K562 (cell line): ENCODE results near the gene LRRC27. TPM values are rescaled to one million over a fixed set of nuclear protein-coding genes. Genes with fewer than 3 reads are reported as not detected.
A peak's percentile ranks its signal among the peaks of the same experiment; 100 is the strongest.

Experiments used
- ATAC-seq: fragments of 200-7000 bp; cut with Tn5 transposase; 3 replicates; pipeline ENCODE4 v1.9.1; 2020; ENCODE audit warnings: moderate library complexity
- BruUV-seq: library from RNA; stranded (reverse); fragments of 400-500 nt; replicated peaks from 2 replicates; lab custom pipeline; 2021; lab: Mats Ljungman, UMichigan
- CTCF ChIA-PET: fragments of 300-600 bp; formaldehyde crosslinking; extraction: SDS; loops from one replicate; lab custom pipeline; 2021; ENCODE audit warnings: low intra/inter-chr PET ratio; lab: Yijun Ruan, JAX
- POLR2A ChIA-PET: fragments of 300-600, 350-650 bp; sonication (Branson Sonifier 250); formaldehyde crosslinking; extraction: SDS; loops from one replicate; lab custom pipeline; 2021; ENCODE audit warnings: antibody characterized with exemption, inconsistent platforms; lab: Yijun Ruan, JAX
- DNase-seq, 4 experiments: peaks; one replicate each; pipeline versions ENCODE4 v3.0.0 to v3.0.0-alpha.2; 2011 to 2018; ENCODE audit warnings: low spot score in 3 of 4, mixed read lengths in 3 of 4; ENCODE audit errors: extremely low read depth in 1 of 4
- FAIRE-seq: peaks from 2 replicates; lab custom pipeline; 2011; peaks lifted over from hg19 to GRCh38; lab: Jason Lieb, UNC
- H2AFZ ChIP-seq: 2 replicates; pipeline ENCODE4 v1.6.0; 2011; ENCODE audit warnings: low read depth, low read length, control low read depth, inconsistent platforms
- H3K27ac ChIP-seq: fragments of 200-600 bp; 3 replicates; pipeline ENCODE4 v1.8.0; 2011; ENCODE audit warnings: low read depth, mild to moderate bottlenecking, control low read depth, inconsistent platforms, low read length, moderate library complexity, mixed read lengths; ENCODE audit errors: extremely low read depth
- H3K27me3 ChIP-seq, 2 experiments: fragments of 300-600 bp in 1 of 2; 2 replicates in 1 of 2; 3 replicates in 1 of 2; pipeline versions ENCODE4 v1.6.0 to v1.8.0; 2011; ENCODE audit warnings: inconsistent platforms in 2 of 2, low read length in 2 of 2, mild to moderate bottlenecking in 1 of 2, mixed read lengths in 1 of 2, moderate library complexity in 1 of 2; ENCODE audit not compliant: control insufficient read depth in 2 of 2, insufficient read depth in 2 of 2
- H3K36me3 ChIP-seq: fragments of 300-600 bp; 3 replicates; pipeline ENCODE4 v1.8.0; 2011; ENCODE audit warnings: mild to moderate bottlenecking, low read length, inconsistent platforms; ENCODE audit not compliant: control insufficient read depth, insufficient read depth
- H3K4me1 ChIP-seq, 2 experiments: fragments of 200-600 bp in 1 of 2; replicated peaks in 1 of 2; 2 replicates in 1 of 2; 3 replicates in 1 of 2; pipeline versions ENCODE4 v1.5.1 to v1.8.0; 2011; ENCODE audit warnings: inconsistent platforms in 2 of 2, low read length in 2 of 2, mild to moderate bottlenecking in 1 of 2, mixed read lengths in 1 of 2, moderate library complexity in 1 of 2; ENCODE audit not compliant: control insufficient read depth in 2 of 2, insufficient read depth in 2 of 2
- H3K4me2 ChIP-seq: 2 replicates; pipeline ENCODE4 v1.6.1; 2011; ENCODE audit warnings: low read length, control low read depth, inconsistent platforms, mixed read lengths; ENCODE audit not compliant: insufficient read depth
- H3K4me3 ChIP-seq: fragments of 200-600 bp; sonication (generic), shearing (Covaris generic); 2 replicates; pipeline ENCODE4 v1.5.1; 2016; ENCODE audit warnings: control low read depth, inconsistent platforms
- H3K79me2 ChIP-seq: fragments of 200-600 bp; 3 replicates; pipeline ENCODE4 v1.8.0; 2011; ENCODE audit warnings: low read length, inconsistent platforms; ENCODE audit not compliant: control insufficient read depth, insufficient read depth
- H3K9ac ChIP-seq, 2 experiments: 2 replicates each; pipeline versions ENCODE4 v1.6.0 to v1.6.1; 2011; ENCODE audit warnings: low read depth in 2 of 2, low read length in 2 of 2, control low read depth in 1 of 2, inconsistent platforms in 1 of 2, mild to moderate bottlenecking in 1 of 2, mixed read lengths in 1 of 2; ENCODE audit not compliant: insufficient read depth in 1 of 2
- H3K9me1 ChIP-seq: one replicate; pipeline ENCODE4 v1.6.0; 2011; ENCODE audit warnings: inconsistent platforms, mild to moderate bottlenecking, low read length, moderate library complexity; ENCODE audit not compliant: control insufficient read depth, insufficient read depth
- H3K9me3 ChIP-seq: replicated peaks from 2 replicates; pipeline ENCODE4 v1.5.1; 2011; ENCODE audit warnings: low read depth, low read length, inconsistent platforms; ENCODE audit not compliant: control insufficient read depth, insufficient read depth
- H4K20me1 ChIP-seq: replicated peaks from 2 replicates; pipeline ENCODE4 v1.6.1; 2011; ENCODE audit warnings: low read length, inconsistent platforms, mixed read lengths; ENCODE audit not compliant: control insufficient read depth, insufficient read depth
- CBX8 ChIP-seq: fragments of 200-600 bp; sonication (generic); IDR thresholded peaks from 2 replicates; pipeline ENCODE4 v1.6.1; 2012; ENCODE audit warnings: borderline replicate concordance, mixed run types, low read depth, mild to moderate bottlenecking, moderate library complexity, mixed read lengths, low read length, control low read depth, inconsistent platforms; ENCODE audit not compliant: poor library complexity, severe bottlenecking; ENCODE audit errors: extremely low read depth
- EHMT2 ChIP-seq: fragments of 450-650 bp; IDR thresholded peaks from 2 replicates; pipeline ENCODE4 v1.6.1; 2018; ENCODE audit warnings: antibody characterized with exemption
- FOXA1 ChIP-seq: fragments of 450-650 bp; IDR thresholded peaks from 2 replicates; pipeline ENCODE4 v1.6.1; 2016; ENCODE audit warnings: mild to moderate bottlenecking, borderline replicate concordance
- HSF4 ChIP-seq: fragments of 250-450 bp; sonication (Bioruptor Pico); IDR thresholded peaks from 2 replicates; pipeline ENCODE4 v2.1.2; 2022; ENCODE audit warnings: mild to moderate bottlenecking, moderate library complexity, borderline replicate concordance
- KDM4B ChIP-seq, 2 experiments: fragments of 450-650 bp in 1 of 2; sonication (generic) in 1 of 2; IDR thresholded peaks; 2 replicates each; pipeline ENCODE4 v1.6.1; 2016 to 2017; ENCODE audit warnings: borderline replicate concordance in 2 of 2, antibody characterized with exemption in 1 of 2, low read depth in 1 of 2, mild to moderate bottlenecking in 1 of 2
- KLF13 ChIP-seq: fragments of 450-650 bp; IDR thresholded peaks from 2 replicates; pipeline ENCODE4 v1.6.1; 2016; ENCODE audit warnings: missing genetic modification characterization, low read depth, mild to moderate bottlenecking, missing compliant biosample characterization, moderate library complexity, borderline replicate concordance
- NCOA1 ChIP-seq: fragments of 450-650 bp; IDR thresholded peaks from 2 replicates; pipeline ENCODE4 v1.6.1; 2016; ENCODE audit warnings: low read depth
- POLR2H ChIP-seq: IDR thresholded peaks from 2 replicates; pipeline ENCODE4 v1.6.1; 2016; ENCODE audit warnings: missing genetic modification characterization, low read depth, mild to moderate bottlenecking, control low read depth, missing compliant biosample characterization, moderate library complexity
- SNIP1 ChIP-seq: fragments of 450-650 bp; IDR thresholded peaks from 2 replicates; pipeline ENCODE4 v1.7.1; 2017; ENCODE audit warnings: low read depth, mild to moderate bottlenecking
- ZFP1 ChIP-seq: fragments of 450-650 bp; formaldehyde crosslinking; IDR thresholded peaks from 2 replicates; pipeline ENCODE4 v1.4.0; 2020; ENCODE audit warnings: mild to moderate bottlenecking, mixed read lengths
- ZNF354B ChIP-seq: fragments of 250-450 bp; sonication (Bioruptor Pico); IDR thresholded peaks from 2 replicates; pipeline ENCODE4 v1.4.0; 2020
- ZNF764 ChIP-seq: fragments of 250-450 bp; sonication (Bioruptor Pico); IDR thresholded peaks from 2 replicates; pipeline ENCODE4 v1.4.0; 2020; ENCODE audit warnings: low read depth, mild to moderate bottlenecking, moderate library complexity
- WGBS: fragments of 100-300 bp; shearing (Covaris generic); methylation state at CpG from one replicate; pipeline ENCODE4 v1.1.6; 2016; ENCODE audit warnings: low coverage, mixed read lengths; ENCODE audit not compliant: insufficient coverage; ENCODE audit errors: missing lambda C conversion rate; 5-methylcytosine and 5-hydroxymethylcytosine counted together
- in situ Hi-C: fragments of 300-500 bp; cut with MboI; formaldehyde crosslinking; loops from 4 replicates; pipeline ENCODE4 v1.15.0; 2018; ENCODE audit warnings: inconsistent platforms, mixed read lengths
- intact Hi-C: fragments of 100-400 bp; cut with micrococcal nuclease; formaldehyde crosslinking; loops from 2 replicates; pipeline ENCODE4 v1.14.2; 2022
- polyA plus RNA-seq, 8 experiments: library from polyadenylated mRNA; depleted of rRNA in 4 of 8; stranded (reverse) in 5 of 8; unstranded in 3 of 8; fragments of >200 nt; fragmentation: Nextera tagmentation in 2 of 8; fragmentation: Illumina TruSeq in 1 of 8; extraction: Ambion mirVana in 2 of 8; extraction: Trizol in 1 of 8; gene quantifications; 2 replicates each; pipeline versions ENCODE4 v1.2.1 to v1.2.3, GENCODE V29; 2011 to 2014; ENCODE audit warnings: inconsistent platforms in 1 of 8, missing spikeins in 1 of 8
- total RNA-seq, 7 experiments: library from RNA; depleted of rRNA in 6 of 7; stranded (reverse); fragments of >200 nt in 6 of 7; fragmentation: Illumina TruSeq in 2 of 7; extraction: Trizol in 2 of 7; gene quantifications; 2 replicates each; pipeline versions ENCODE4 v1.2.1 to v1.2.3, GENCODE V29; 2011 to 2021; ENCODE audit warnings: low replicate concordance in 1 of 7
- TF ChIP-seq, protein P1 (sequence below): fragments of 450-650 bp; formaldehyde crosslinking; IDR thresholded peaks from 2 replicates; pipeline ENCODE4 v1.4.0; 2022; ENCODE audit warnings: missing genetic modification characterization
- TF ChIP-seq, protein P2 (sequence below): sonication (generic); formaldehyde crosslinking; IDR thresholded peaks from 2 replicates; pipeline ENCODE4 v1.8.1; 2023; ENCODE audit warnings: missing genetic modification reagents, mild to moderate bottlenecking, borderline replicate concordance

The LRRC27 gene
- total and polyA plus RNA-seq, 9 of the 15 experiments (the other 6 are each of a cell fraction or from before 2014, with no cell fraction given) = 0.10 to 2.7 (median 1.4) TPM

GRCh38 chr10:132383751-132384196, 51.8 kb downstream of the LRRC27 start (continued):
- TF ChIP-seq ZNF354B (no peak), POLR2H (tag) (no peak), KLF13 (tag) (no peak), HSF4 (CRISPR knock-in tag) (no peak), SNIP1 (no peak), ZFP1 (CRISPR knock-in tag) (no peak), FOXA1 (no peak)
- TF ChIP-seq, protein P1, sequence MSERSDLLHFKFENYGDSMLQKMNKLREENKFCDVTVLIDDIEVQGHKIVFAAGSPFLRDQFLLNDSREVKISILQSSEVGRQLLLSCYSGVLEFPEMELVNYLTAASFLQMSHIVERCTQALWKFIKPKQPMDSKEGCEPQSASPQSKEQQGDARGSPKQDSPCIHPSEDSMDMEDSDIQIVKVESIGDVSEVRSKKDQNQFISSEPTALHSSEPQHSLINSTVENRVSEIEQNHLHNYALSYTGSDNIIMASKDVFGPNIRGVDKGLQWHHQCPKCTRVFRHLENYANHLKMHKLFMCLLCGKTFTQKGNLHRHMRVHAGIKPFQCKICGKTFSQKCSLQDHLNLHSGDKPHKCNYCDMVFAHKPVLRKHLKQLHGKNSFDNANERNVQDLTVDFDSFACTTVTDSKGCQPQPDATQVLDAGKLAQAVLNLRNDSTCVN (CRISPR knock-in tag) = no peak

DNA sequence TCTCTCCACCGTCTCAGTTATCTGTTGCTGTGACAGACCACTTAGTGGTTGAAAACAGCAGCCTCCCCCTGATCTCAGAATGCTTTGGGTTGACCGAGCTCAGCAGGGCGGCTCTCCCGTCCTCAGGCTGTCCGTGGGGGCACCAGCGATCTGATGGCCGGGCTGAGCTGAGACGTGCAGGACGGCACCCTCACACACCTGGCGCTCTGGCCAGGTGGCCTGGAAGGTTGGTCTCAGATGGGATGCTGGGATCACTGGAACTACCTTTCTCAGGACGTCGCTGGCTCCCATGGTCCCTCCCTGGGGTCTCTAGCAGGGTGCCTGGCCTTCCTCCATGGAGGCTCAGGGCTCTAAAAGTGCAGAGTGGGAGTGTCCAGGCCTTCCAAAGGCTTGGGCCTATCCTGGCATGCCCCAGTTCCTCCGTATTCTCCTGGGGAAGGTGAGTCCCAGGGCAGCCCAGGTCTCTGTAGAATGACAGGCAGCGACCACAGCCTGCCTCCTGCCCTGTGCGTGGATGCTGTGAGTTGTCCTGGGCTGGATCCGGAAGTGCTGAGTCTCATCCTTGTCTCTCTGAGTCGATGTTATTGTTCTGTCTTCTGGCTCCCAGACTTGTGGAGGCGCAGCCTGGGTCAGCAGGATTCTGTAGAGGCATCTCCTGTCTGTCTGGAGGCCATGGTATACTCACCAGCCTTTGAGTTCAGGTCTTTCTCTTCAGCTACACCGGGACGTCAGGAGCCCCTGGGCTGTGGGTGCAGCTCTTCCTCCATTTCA, 52.8 kb downstream of the LRRC27 start:
- FAIRE-seq (no peak), DNase-seq (no peak), ATAC-seq (no peak)
- no peaks in the 10 kb centered on the region for H3K9me3 ChIP-seq
- H3K9me1 ChIP-seq = no peaks in the 10 kb centered on the region
- H4K20me1 ChIP-seq = no peaks in the 10 kb centered on the region
- no peak overlapping the region for H3K4me3 ChIP-seq
- H2AFZ ChIP-seq = peak overlapping the region; percentile 1; the same call in 1 of the 2 replicates
- H3K4me2 ChIP-seq = no peak overlapping the region
- POLR2A ChIA-PET = interaction anchor here (0.6 kb wide), 1 partner anchor 34 kb away, joined by 3 read pairs; no protein-coding TSS in a partner anchor
- intact Hi-C loops (no loop called here), in situ Hi-C loops (loop anchor here (10.0 kb wide), 1 partner anchor 250 kb away; no protein-coding TSS in a partner anchor)
- H3K27me3 ChIP-seq = peaks cover 0 to 10% of the 10 kb centered on the region in 2 experiments; a peak in 3 of 5 replicates
- peaks cover 5 to 32% of the 10 kb centered on the region in 2 experiments for H3K4me1 ChIP-seq
- no peaks in the 10 kb centered on the region for H3K79me2 ChIP-seq
- 38% methylated on average over 10 of the region's 20 CpGs for WGBS
- H3K27ac ChIP-seq = no peak overlapping the region
- no TSS peak for BruUV-seq
- CTCF ChIA-PET = no interaction called here
- no peaks in the 10 kb centered on the region for H3K36me3 ChIP-seq
- H3K9ac ChIP-seq = no peak overlapping the region
- TF ChIP-seq ZNF764 (CRISPR knock-in tag) = no peak
- no peak for TF ChIP-seq NCOA1
- TF ChIP-seq KDM4B (IDR thresholded peaks at IDR 0.05; ENCODE audit: borderline replicate concordance in 2 of 2, low read depth in 1 of 2) = no peak
- TF ChIP-seq EHMT2 = no peak
- TF ChIP-seq, protein P2, sequence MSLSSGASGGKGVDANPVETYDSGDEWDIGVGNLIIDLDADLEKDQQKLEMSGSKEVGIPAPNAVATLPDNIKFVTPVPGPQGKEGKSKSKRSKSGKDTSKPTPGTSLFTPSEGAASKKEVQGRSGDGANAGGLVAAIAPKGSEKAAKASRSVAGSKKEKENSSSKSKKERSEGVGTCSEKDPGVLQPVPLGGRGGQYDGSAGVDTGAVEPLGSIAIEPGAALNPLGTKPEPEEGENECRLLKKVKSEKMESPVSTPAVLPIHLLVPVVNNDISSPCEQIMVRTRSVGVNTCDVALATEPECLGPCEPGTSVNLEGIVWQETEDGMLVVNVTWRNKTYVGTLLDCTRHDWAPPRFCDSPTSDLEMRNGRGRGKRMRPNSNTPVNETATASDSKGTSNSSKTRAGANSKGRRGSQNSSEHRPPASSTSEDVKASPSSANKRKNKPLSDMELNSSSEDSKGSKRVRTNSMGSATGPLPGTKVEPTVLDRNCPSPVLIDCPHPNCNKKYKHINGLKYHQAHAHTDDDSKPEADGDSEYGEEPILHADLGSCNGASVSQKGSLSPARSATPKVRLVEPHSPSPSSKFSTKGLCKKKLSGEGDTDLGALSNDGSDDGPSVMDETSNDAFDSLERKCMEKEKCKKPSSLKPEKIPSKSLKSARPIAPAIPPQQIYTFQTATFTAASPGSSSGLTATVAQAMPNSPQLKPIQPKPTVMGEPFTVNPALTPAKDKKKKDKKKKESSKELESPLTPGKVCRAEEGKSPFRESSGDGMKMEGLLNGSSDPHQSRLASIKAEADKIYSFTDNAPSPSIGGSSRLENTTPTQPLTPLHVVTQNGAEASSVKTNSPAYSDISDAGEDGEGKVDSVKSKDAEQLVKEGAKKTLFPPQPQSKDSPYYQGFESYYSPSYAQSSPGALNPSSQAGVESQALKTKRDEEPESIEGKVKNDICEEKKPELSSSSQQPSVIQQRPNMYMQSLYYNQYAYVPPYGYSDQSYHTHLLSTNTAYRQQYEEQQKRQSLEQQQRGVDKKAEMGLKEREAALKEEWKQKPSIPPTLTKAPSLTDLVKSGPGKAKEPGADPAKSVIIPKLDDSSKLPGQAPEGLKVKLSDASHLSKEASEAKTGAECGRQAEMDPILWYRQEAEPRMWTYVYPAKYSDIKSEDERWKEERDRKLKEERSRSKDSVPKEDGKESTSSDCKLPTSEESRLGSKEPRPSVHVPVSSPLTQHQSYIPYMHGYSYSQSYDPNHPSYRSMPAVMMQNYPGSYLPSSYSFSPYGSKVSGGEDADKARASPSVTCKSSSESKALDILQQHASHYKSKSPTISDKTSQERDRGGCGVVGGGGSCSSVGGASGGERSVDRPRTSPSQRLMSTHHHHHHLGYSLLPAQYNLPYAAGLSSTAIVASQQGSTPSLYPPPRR (CRISPR knock-in tag) = no peak
- TF ChIP-seq CBX8 = no peak
